ENCODE results near the gene CDKN2D.
"Not testable (repeated sequence)": the region's sequence is repeated elsewhere in the genome, so short reads cannot be mapped to it uniquely, and the experiment has no call there.

The CDKN2D gene

DNA sequence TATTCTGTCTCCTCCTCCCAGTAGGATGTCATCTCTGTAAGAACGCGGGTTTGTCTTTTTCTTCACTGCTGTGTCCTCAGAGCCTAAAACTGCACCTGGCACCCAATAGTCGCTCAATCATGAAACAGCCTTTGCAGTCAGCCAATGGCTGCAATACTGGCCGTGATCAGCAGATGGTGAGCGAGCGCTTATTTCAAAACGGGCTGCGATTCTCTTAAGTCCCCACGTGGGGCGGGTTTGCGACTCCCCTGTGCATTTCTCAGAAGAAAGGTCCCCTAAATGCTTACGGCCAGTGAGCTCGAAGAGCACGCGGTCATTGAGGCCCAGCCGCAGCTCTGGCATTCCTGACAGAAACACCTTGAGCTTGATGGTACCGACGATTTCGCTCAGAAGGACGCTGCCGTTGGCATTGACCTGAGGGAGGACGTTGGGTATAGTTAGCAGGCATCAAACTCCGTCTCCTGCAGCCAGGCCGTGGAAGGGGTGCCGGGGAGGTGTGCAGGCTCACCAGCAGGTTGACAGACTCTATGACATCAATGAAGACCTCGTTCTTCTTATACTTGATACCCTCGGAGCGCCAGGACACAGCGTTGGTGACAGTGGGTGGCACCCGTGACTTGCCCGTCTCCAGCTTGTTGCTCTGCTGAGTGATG is 12.3 kb upstream of the CDKN2D start:
- ChIA-PET POLR2A (interaction anchor here (0.7 to 1.9 kb wide), 5 partner anchors 60 to 119 kb away, joined by 3 to 11 read pairs (median 5); no protein-coding TSS in a partner anchor), CTCF (interaction anchor here (0.6 to 5.4 kb wide), 25 partner anchors 9 to 293 kb away, joined by 3 to 149 read pairs (median 4); partner anchors contain the start of gene QTRT1)
- TF ChIP-seq NFRKB (IDR thresholded peaks at IDR 0.05) (no peak), L3MBTL2 (conservative IDR thresholded peaks at IDR 0.05) (peak; percentile 84)
- DNase-seq (ENCODE audit: extremely low spot score): peak; percentile 82

GRCh38 chr19:10577951-10578350 is 9.2 kb upstream of the CDKN2D start:
- CTCF ChIA-PET: interaction anchor here (0.8 kb wide), 1 partner anchor 121 kb away, joined by 3 read pairs; no protein-coding TSS in a partner anchor
- POLR2A ChIA-PET: no interaction called here
- no peak for DNase-seq (ENCODE audit: extremely low spot score)
- TF ChIP-seq LEF1 (IDR thresholded peaks at IDR 0.05; ENCODE audit: borderline replicate concordance) (no peak), NFRKB (IDR thresholded peaks at IDR 0.05) (no peak), SUZ12 (IDR thresholded peaks at IDR 0.05) (no peak), FOXM1 (IDR thresholded peaks at IDR 0.05; ENCODE audit: borderline replicate concordance) (no peak), PKNOX1 (IDR thresholded peaks at IDR 0.05) (no peak), FOXA1 (IDR thresholded peaks at IDR 0.05) (no peak), CTBP1 (IDR thresholded peaks at IDR 0.05; ENCODE audit: borderline replicate concordance) (no peak), ZNF384 (IDR thresholded peaks at IDR 0.05) (no peak), FOXK2 (IDR thresholded peaks at IDR 0.05) (no peak), HDGF (IDR thresholded peaks at IDR 0.05; ENCODE audit: borderline replicate concordance) (no peak)

DNA sequence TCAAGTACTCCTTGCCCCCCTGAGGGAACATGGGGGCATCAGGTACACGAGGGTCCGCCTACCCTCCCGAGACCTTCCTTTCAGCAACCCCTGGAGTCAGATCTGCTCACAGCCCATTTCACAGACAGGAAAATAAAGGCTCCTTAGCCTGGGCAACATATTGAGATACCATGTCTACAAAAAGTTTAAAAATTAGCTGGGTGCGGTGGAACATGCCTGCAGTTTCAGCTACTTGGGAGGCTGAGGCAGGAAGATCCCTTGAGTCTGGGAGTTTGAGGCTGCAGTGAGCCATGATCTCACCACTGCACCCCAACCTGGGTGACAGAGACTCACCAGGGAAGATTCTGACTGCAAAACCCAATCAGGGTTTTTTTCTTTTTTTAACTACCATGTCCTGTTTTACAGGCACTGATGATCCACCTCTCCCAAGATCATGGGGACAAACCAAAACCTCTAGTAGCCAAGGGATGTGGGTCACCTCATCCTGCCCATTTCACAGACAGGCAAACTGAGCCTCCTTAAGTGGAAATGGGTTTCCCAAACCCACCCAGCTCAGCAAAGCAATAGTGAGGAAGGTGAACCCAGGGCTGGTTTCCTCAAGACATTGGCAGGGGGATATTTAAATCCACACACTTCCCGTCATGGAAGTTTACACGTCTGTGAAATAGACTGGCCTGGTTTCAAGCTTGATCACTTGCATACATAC is 6.4 kb upstream of the CDKN2D start:
- CTCF ChIA-PET: no interaction called here

GRCh38 chr19:10574462-10574861 is 5.7 kb upstream of the CDKN2D start:
- TF ChIP-seq SP1 (IDR thresholded peaks at IDR 0.05) (no peak), PKNOX1 (IDR thresholded peaks at IDR 0.05) (no peak), ELF4 (IDR thresholded peaks at IDR 0.05) (no peak)
- ChIA-PET POLR2A (no interaction called here), CTCF (no interaction called here)
- no peak for DNase-seq (ENCODE audit: extremely low spot score)

More for the DNA sequence above, 6.4 kb upstream of the CDKN2D start:
- POLR2A ChIA-PET: no interaction called here
- peak; percentile 20; the same call in 1 of the 2 replicates for TF ChIP-seq ZNF384 (IDR thresholded peaks at IDR 0.05)
- no peak for TF ChIP-seq BHLHE40 (IDR thresholded peaks at IDR 0.05; ENCODE audit: borderline replicate concordance)
- DNase-seq (ENCODE audit: extremely low spot score): no peak

- CTCF ChIA-PET: interaction anchor here (0.6 kb wide), 2 partner anchors 21 to 47 kb away, joined by 4 read pairs; no protein-coding TSS in a partner anchor
- POLR2A ChIA-PET; DNase-seq (ENCODE audit: extremely low spot score): not testable (repeated sequence)
Observed at GRCh38 chr19:10573793-10574192, 5.0 kb upstream of the CDKN2D start.

GRCh38 chr19:10568062-10568825 is 535 bp downstream of the CDKN2D start:
- POLR2A ChIA-PET: interaction anchor here (0.7 to 3.8 kb wide), 4 partner anchors 15 to 267 kb away, joined by 3 to 20 read pairs (median 4); partner anchors contain the start of gene TMED1
- TF ChIP-seq SP1 (IDR thresholded peaks at IDR 0.05) (no peak), NFRKB (IDR thresholded peaks at IDR 0.05) (no peak), ZNF384 (IDR thresholded peaks at IDR 0.05) (no peak), CTBP1 (IDR thresholded peaks at IDR 0.05; ENCODE audit: borderline replicate concordance) (no peak), FOXA1 (IDR thresholded peaks at IDR 0.05) (no peak), ELF4 (IDR thresholded peaks at IDR 0.05) (no peak), BHLHE40 (IDR thresholded peaks at IDR 0.05; ENCODE audit: borderline replicate concordance) (no peak), LEF1 (IDR thresholded peaks at IDR 0.05; ENCODE audit: borderline replicate concordance) (no peak; the same call in 1 of the 2 replicates), SUZ12 (IDR thresholded peaks at IDR 0.05) (no peak), ARNT (IDR thresholded peaks at IDR 0.05) (no peak), PKNOX1 (IDR thresholded peaks at IDR 0.05) (no peak)
- DNase-seq (ENCODE audit: extremely low spot score): no peak
- CTCF ChIA-PET: interaction anchor here (0.9 to 1.6 kb wide), 2 partner anchors 13 to 26 kb away, joined by 3 to 4 read pairs; no protein-coding TSS in a partner anchor

DNA sequence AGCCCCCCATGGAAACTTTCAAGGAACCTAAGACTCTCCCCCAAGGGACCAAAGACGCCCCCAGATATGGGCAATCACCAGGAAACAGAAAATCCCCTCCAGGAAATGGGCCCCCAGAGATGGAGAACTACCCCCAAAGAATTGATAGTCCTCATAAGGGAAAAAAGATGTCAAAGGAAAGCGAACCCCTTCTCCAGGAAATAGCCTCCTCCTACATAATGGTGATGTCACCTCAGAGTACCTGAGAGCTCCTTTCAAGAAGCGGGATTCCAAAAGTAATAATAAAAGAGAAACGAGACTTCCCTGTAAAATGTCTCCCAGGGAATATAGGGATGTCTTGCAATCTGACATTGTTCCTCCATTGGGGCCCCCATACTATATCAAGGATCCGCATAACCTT is 1.1 kb downstream of the CDKN2D start:
- CTCF ChIA-PET: interaction anchor here (0.9 to 1.6 kb wide), 2 partner anchors 14 to 25 kb away, joined by 3 to 4 read pairs; no protein-coding TSS in a partner anchor
- POLR2A ChIA-PET: interaction anchor here (0.7 to 3.8 kb wide), 4 partner anchors 14 to 84 kb away, joined by 3 to 20 read pairs (median 3); no protein-coding TSS in a partner anchor
- no peak for TF ChIP-seq LEF1 (IDR thresholded peaks at IDR 0.05; ENCODE audit: borderline replicate concordance)
- no peak for TF ChIP-seq SP1 (IDR thresholded peaks at IDR 0.05)
- no peak for DNase-seq (ENCODE audit: extremely low spot score)

Measured in HEK293T (cell line).